Ureter (tissue), 1 donor: ENCODE results near the gene LAMA3. TPM values are rescaled to one million over a fixed set of nuclear protein-coding genes. Genes with fewer than 3 reads are reported as not detected.

Experiments
- DNase-seq: peaks from one replicate; pipeline ENCODE4 v3.0.0-alpha.2; 2020; ENCODE audit warnings: low spot score
- total RNA-seq: library from RNA; stranded (reverse); gene quantifications from one replicate; pipeline ENCODE4 v1.2.4, GENCODE V29; 2023
- donor health status: DM: yes; HTN: yes; CAD: no.

LAMA3 gene
- total RNA-seq, 1 donor from 2014 or later, result 28.7 TPM

GRCh38 chr18:23968638-23969604 lies 279.7 kb downstream of the LAMA3 start:
- DNase-seq, result no peak

GRCh38 chr18:23969664-23970063 lies 280.4 kb downstream of the LAMA3 start:
- no peak for DNase-seq

- no peak for DNase-seq
Measured at GRCh38 chr18:23970161-23971096, 281.2 kb downstream of the LAMA3 start.

DNA sequence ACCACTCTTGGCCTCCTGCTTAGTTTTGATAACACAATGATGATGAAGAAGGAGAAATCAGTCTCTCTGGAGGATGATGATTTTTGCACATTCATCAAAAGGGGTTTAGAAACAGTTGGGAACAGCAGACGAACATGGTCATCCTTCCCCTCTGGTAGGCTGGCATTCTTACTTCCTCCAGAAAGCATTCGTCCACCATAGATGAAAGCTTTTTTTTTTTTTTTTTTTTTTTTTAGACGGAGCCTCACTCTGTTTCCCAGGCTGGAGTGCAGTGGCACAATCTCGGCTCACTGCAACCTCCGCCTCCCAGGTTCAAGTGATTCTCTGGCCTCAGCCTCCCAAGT lies 281.8 kb downstream of the LAMA3 start:
- no peak for DNase-seq

- DNase-seq, result no peak
Measured at GRCh38 chr18:23971666-23972230, 282.5 kb downstream of the LAMA3 start.

GRCh38 chr18:23972453-23972852 lies 283.2 kb downstream of the LAMA3 start:
- DNase-seq, result no peak

- no peak for DNase-seq
Measured at GRCh38 chr18:23977103-23977502, 287.9 kb downstream of the LAMA3 start.

GRCh38 chr18:23977719-23978483 lies 288.6 kb downstream of the LAMA3 start:
- DNase-seq, result no peak

DNA sequence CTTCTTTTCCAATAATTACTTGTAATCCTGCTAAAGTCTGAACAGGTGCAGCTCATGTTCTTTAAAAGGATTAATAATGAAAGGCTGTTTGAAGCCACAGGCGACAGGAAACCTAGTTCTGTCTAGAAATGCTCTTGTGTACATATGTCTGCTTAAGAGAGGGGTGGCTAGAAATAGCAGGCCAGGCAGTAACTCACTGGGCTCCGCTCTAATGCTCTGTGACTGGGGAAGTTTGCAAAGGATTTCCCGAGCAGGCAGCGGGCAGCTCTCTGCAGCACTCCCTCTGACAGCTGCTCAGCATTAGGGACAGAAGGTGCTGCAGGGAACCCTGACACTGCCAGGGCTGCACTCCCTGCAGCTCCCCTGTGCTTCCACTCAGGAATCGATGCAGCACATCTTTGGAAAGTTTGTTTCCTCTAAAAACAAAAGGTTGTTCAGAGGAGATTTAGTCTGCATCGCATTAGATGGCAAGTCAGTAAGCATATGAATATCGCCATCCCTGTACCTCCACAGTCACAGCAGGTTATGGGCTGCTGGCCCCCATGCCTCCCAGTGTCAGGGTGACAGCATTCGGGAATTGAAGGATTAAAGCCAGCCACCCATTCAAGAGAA lies 292.2 kb downstream of the LAMA3 start:
- no peak for DNase-seq

- peak; percentile 74 for DNase-seq
Measured at GRCh38 chr18:23982155-23983079, 293.2 kb downstream of the LAMA3 start.

DNA sequence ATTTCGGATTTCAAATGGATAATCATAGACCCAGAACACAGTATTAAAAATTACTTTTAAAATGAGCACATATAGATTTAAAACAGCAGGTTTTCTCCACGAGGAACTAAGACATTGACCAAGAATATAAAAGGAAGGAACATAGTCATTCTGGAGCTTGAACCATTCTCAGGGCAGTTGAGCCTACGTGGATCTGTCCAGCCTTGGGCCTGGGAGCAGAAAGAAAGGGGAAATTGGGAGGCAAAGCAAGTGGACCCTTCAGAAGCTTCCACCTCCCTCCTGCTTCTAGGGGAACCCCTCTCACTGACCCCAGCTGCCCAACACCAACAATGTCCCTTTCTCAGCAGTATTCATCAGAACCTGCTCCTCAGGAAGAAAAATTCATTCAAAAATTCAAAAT lies 293.9 kb downstream of the LAMA3 start:
- no peak for DNase-seq

DNA sequence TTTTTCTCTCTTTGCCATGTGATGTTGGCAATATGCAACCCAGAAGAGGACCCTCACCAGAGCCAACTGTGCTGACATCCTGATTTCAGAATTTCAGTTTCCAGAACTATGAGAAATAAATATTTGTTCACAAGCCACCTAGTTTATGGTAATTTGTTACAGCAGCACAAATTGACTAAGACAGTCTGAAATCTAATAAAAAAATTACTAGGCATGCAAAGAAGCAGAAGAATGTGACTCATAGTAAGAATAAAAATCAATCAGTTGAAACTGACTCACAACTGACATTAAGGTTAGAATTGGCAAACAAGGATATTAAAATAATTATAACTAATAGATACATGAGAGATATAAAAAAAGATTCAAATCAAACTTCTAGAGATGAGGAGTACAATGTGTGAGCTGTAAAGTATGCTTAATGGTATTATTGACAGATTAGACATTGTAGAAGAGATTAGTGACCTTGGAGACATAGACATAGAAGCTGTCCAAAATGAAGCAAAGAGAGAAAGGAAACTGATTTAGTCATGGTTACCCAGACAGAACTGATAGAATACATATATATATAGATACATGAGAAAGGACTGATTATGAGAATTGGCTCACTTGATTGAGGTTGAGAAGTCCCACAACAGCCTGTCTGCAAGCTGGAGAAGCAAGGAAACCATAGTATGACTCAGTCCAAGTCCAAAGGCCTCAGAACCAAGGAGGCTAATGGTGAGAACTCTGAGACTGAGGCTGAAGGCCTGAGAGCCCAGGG lies 297.5 kb downstream of the LAMA3 start:
- DNase-seq, result no peak

DNA sequence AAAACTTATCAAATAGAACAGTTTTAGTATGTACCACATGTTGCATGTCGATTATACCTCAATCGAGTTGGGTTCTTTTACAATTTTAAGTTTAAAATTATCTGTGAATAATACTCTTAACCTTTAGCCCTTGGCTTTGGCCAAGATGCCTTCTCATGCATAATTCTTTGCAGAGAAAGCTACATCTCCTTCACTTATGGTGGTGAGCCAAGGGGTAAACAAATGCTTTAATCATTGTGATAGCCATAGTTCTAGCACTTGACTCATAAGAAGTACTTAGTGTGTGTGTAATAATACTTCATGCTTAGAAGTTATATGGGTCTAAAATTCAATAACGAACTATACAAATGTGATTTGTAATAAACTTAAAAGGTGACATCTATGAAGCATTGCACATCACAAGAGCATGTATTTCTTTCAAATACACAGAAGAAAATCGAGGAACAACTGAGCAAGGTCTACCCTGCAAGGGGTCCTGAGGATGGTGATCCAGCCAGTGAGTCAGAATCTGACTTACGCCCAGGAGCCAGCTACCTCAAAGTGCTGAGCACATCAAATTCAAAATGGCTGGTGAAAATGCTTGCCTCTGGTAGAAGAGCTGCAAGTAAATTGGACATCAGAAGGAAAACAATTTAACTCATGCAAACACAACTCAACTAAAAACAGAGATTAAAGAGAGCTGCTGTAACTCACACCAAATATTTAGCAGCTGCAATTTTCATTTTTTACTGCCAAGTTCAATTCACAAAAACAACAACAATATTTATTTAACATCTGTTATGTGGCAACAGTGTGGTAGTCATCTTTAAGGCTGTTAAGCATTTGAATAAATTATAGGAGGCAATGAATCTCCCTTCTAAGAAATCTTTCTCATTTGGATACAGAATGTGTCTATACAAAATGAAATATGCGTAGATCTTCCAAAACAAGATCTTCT lies 301.5 kb downstream of the LAMA3 start:
- DNase-seq, result no peak

DNA sequence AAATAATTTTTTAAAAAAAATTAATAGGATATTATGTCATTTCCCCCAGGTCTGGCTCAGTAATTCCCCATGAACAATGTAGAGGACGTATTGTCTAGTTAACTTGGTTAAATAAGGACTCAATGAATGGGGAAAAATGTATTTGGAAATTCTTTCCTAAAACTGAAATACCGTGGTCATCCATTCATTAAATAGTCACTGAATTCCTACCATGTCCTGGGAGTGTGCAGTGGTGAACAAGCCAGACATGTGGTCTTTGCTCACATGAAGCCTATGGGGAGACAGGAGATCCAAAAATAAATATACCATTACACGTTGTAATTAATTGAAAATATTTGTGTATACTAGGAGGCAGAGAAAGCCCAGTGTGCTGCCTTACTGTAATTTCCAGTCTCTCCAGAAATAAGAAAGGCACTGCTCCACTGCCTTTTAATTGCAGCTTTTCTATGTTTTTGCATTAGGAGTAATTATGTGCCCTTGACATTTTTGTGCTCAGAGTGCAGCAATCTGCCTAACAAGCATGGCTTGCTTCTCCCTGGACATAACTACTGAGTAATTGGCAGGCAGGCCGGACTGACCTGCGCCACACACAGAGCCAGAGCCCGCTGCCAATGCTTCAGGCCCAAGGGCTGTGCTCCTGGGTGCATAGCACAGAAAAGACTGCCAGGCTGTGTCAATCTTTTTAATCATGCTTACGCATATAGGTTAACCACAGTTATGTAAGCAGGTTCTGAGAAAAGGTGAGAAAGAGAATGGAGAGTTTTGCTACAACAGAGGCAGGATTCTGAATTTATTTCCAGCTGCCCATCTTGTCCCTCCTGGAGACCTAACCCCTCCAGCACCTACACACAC lies 303.1 kb downstream of the LAMA3 start:
- no peak for DNase-seq

GRCh38 chr18:23992941-23993280 lies 303.7 kb downstream of the LAMA3 start:
- DNase-seq, result no peak

DNA sequence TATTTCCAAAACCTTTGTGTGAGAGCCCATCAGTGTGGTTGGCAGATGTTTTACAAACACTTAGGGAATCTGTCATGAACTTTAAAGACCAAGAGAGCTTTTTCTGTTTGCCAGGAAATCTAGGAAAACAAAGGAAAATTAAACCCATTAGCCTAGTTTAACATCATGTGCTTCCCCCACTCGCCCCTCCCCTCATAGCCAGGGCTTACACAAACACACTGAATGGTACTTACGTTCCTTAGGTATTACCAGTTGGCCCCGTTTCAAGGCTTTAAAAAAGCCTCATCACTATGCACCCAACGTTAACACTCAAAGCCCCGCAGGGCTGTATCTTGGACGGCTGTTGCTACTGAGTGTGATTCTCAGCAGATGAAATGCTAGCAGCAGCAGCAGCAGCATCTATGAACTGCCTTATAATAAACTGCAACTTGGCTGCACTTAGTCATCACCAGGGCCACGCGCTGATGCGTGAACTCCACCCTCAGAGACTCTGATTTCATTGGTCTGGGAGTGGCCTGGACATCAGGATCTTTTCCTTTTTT lies 305.2 kb downstream of the LAMA3 start:
- DNase-seq, result no peak

DNA sequence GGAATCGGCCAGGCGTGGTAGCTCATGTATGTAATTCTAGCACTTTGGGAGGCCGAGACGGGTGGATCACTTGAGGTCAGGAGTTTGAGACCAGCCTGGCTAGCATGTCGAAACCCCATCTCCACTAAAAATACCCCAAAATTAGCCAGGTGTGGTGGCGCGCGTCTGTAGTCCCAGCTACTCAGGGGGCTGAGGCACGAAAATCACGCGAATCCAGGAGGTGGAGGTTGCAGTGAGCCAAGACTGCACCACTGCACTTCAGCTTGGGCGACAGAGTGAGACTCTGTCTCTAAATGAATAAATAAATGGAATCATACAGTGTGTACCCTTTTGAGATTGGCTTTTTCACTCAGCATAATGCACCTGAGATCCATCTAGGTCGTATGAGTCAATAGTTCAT lies 305.9 kb downstream of the LAMA3 start:
- DNase-seq, result no peak
